MM.1S (cell line): Measurements from ENCODE around the gene FASTK.

Experiments
- EZH2 ChIP-seq: fragments of 300-600 bp; sonication (generic); optimal IDR thresholded peaks from 2 replicates; pipeline ENCODE3; 2017; ENCODE audit warnings: low read depth, mild to moderate bottlenecking, antibody characterized with exemption, low read length, mixed read lengths
- EZH2phosphoT487 ChIP-seq: fragments of 300-600 bp; sonication (generic); IDR thresholded peaks from 2 replicates; pipeline ENCODE4 v1.6.1; 2018; ENCODE audit warnings: antibody characterized with exemption, low read length
- TF ChIP-seq, protein P1 (sequence below): fragments of 300-600 bp; sonication (generic); IDR thresholded peaks from 2 replicates; pipeline ENCODE4 v1.5.1; 2016; ENCODE audit warnings: antibody characterized with exemption, low read length, mixed read lengths

DNA sequence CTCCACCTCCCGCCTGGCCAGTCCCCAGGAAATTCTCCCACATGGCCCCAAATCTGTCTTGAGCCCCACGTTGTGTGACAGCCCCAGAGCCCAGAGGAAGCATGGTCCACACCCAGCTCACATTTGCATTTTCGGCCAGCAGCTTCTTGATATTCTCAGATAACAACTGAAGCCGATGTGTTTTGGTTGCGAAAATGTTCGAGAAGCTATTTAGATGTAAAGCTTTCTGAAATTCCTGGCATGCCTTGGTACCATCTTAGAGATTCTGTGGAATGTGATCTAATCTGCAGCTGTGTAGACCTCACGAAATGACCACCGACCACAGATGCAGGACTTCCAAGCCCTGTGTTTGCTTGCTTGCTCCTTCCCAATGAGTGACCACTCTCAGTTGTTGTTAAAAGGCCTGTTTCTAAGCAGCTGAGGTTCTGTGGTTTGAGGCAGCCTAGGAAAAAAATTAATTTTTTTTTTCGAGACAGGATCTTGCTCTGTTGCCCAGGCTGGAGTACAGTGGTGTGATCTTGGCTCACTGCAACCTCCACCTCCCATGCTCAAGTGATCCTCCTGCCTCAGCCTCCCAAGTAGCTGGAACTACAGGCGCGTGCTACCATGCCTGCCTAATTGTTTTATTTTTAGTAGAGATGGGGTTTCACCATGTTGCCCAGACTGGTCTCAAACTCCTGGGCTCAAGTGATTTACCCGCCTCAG, 12.4 kb downstream of the FASTK start:
- TF ChIP-seq, protein P1, sequence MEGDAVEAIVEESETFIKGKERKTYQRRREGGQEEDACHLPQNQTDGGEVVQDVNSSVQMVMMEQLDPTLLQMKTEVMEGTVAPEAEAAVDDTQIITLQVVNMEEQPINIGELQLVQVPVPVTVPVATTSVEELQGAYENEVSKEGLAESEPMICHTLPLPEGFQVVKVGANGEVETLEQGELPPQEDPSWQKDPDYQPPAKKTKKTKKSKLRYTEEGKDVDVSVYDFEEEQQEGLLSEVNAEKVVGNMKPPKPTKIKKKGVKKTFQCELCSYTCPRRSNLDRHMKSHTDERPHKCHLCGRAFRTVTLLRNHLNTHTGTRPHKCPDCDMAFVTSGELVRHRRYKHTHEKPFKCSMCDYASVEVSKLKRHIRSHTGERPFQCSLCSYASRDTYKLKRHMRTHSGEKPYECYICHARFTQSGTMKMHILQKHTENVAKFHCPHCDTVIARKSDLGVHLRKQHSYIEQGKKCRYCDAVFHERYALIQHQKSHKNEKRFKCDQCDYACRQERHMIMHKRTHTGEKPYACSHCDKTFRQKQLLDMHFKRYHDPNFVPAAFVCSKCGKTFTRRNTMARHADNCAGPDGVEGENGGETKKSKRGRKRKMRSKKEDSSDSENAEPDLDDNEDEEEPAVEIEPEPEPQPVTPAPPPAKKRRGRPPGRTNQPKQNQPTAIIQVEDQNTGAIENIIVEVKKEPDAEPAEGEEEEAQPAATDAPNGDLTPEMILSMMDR: no peak
- TF ChIP-seq EZH2 (no peak), EZH2phosphoT487 (no peak)
